ENCODE data around the gene CPNE5. TPM values are rescaled to one million over a fixed set of nuclear protein-coding genes. Genes with fewer than 3 reads are reported as not detected.

CPNE5 gene
- total and polyA plus RNA-seq, 9 of the 15 experiments (the other 6 are each of a cell fraction or from before 2014, with no cell fraction given), result 0.14 to 1.0 (median 0.46) TPM; not detected in 2

DNA sequence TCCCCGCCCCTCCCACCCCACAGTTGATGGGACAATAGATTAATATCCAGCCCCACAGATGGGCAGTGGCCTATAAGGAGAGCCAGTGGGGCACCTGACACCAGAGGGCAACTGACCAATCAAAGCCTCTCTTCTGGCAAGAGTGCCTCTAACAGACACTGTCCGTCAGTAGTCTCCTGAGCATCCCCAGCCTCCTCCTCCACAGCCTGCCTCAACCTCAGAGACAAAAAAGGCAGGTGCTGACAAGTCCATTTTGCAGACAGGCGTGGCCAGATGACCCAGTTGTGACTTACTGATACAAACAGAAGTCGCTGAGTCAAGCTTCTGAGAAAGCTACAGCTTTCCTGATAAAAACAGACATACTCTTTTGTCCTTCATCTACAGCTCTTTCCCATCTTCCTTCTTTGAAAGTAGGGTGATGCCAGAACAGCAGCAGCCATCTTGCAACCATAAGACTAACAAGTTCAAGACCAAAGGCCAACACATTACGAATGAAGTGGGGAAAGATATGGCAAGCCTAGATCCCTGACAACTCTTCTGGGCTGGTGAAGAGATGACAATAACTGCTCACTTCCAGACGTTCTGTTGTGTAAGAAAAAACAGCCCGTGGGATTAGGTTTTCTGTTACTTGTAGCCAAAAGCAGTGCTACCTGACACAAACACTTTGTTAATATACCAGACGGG, 23.1 kb upstream of the CPNE5 start (continued):
- no peak for TF ChIP-seq FOS (IDR thresholded peaks at IDR 0.05; ENCODE audit: extremely low read depth, insufficient read length)
- TF ChIP-seq, protein P1, sequence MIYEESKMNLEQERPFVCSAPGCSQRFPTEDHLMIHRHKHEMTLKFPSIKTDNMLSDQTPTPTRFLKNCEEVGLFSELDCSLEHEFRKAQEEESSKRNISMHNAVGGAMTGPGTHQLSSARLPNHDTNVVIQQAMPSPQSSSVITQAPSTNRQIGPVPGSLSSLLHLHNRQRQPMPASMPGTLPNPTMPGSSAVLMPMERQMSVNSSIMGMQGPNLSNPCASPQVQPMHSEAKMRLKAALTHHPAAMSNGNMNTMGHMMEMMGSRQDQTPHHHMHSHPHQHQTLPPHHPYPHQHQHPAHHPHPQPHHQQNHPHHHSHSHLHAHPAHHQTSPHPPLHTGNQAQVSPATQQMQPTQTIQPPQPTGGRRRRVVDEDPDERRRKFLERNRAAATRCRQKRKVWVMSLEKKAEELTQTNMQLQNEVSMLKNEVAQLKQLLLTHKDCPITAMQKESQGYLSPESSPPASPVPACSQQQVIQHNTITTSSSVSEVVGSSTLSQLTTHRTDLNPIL (CRISPR knock-in tag; IDR thresholded peaks at IDR 0.05), result no peak
- TF ChIP-seq ZC3H8 (IDR thresholded peaks at IDR 0.05), result no peak
- TF ChIP-seq, protein P2, sequence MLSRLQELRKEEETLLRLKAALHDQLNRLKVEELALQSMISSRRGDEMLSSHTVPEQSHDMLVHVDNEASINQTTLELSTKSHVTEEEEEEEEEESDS (CRISPR knock-in tag; IDR thresholded peaks at IDR 0.05), result no peak
- peak; percentile 95 for TF ChIP-seq MAFG (tag; conservative IDR thresholded peaks at IDR 0.05)
- peak in 1 of 2 experiments; percentile 57; a peak in 1 of 4 replicates for TF ChIP-seq TEAD1 (CRISPR knock-in tag; IDR thresholded peaks at IDR 0.05)
- TF ChIP-seq NCOA6 (IDR thresholded peaks at IDR 0.05), result no peak
- TF ChIP-seq, protein P3, sequence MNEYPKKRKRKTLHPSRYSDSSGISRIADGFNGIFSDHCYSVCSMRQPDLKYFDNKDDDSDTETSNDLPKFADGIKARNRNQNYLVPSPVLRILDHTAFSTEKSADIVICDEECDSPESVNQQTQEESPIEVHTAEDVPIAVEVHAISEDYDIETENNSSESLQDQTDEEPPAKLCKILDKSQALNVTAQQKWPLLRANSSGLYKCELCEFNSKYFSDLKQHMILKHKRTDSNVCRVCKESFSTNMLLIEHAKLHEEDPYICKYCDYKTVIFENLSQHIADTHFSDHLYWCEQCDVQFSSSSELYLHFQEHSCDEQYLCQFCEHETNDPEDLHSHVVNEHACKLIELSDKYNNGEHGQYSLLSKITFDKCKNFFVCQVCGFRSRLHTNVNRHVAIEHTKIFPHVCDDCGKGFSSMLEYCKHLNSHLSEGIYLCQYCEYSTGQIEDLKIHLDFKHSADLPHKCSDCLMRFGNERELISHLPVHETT (CRISPR knock-in tag; conservative IDR thresholded peaks at IDR 0.05 in 1 of 2, IDR thresholded peaks at IDR 0.05 in 1 of 2), result peak in 1 of 2 experiments; percentile 93; a peak in 2 of 4 replicates
- TF ChIP-seq CBFA2T2 (conservative IDR thresholded peaks at IDR 0.05), result peak; percentile 91
- no peak for TF ChIP-seq KDM5B (IDR thresholded peaks at IDR 0.05; ENCODE audit: insufficient replicate concordance, low read depth, low read length)
- TF ChIP-seq HDAC6 (IDR thresholded peaks at IDR 0.05; ENCODE audit: low read depth, low read length), result no peak
- TF ChIP-seq LCOR (CRISPR knock-in tag; IDR thresholded peaks at IDR 0.05), result peak; percentile 94; the same call in 1 of the 2 replicates
- TF ChIP-seq L3MBTL2 (IDR thresholded peaks at IDR 0.05), result peak; percentile 68
- TF ChIP-seq LARP7 (IDR thresholded peaks at IDR 0.05), result no peak
- peak; percentile 79 for TF ChIP-seq EP400 (IDR thresholded peaks at IDR 0.05)
- peak; percentile 97 for TF ChIP-seq C11orf30 (IDR thresholded peaks at IDR 0.05; ENCODE audit: low read depth)
- TF ChIP-seq ZNF232 (CRISPR knock-in tag; IDR thresholded peaks at IDR 0.05), result no peak
- TF ChIP-seq, protein P4, sequence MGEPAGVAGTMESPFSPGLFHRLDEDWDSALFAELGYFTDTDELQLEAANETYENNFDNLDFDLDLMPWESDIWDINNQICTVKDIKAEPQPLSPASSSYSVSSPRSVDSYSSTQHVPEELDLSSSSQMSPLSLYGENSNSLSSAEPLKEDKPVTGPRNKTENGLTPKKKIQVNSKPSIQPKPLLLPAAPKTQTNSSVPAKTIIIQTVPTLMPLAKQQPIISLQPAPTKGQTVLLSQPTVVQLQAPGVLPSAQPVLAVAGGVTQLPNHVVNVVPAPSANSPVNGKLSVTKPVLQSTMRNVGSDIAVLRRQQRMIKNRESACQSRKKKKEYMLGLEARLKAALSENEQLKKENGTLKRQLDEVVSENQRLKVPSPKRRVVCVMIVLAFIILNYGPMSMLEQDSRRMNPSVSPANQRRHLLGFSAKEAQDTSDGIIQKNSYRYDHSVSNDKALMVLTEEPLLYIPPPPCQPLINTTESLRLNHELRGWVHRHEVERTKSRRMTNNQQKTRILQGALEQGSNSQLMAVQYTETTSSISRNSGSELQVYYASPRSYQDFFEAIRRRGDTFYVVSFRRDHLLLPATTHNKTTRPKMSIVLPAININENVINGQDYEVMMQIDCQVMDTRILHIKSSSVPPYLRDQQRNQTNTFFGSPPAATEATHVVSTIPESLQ (CRISPR knock-in tag; IDR thresholded peaks at IDR 0.05), result no peak; the same call in 1 of the 2 replicates
- no peak; the same call in 1 of the 2 replicates for TF ChIP-seq HCFC1 (IDR thresholded peaks at IDR 0.05; ENCODE audit: low read depth, low read length)
- TF ChIP-seq NFATC3 (IDR thresholded peaks at IDR 0.05), result peak; percentile 52; the same call in 1 of the 2 replicates
- no peak for TF ChIP-seq CBX8 (IDR thresholded peaks at IDR 0.05; ENCODE audit: borderline replicate concordance, extremely low read depth, low read depth, low read length, poor library complexity, severe bottlenecking)
- no peak; the same call in 1 of the 2 replicates for TF ChIP-seq ZNF311 (CRISPR knock-in tag; IDR thresholded peaks at IDR 0.05)
- TF ChIP-seq, protein P5, sequence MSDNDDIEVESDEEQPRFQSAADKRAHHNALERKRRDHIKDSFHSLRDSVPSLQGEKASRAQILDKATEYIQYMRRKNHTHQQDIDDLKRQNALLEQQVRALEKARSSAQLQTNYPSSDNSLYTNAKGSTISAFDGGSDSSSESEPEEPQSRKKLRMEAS (CRISPR knock-in tag; IDR thresholded peaks at IDR 0.05), result no peak; the same call in 1 of the 2 replicates
- TF ChIP-seq ZBTB17 (CRISPR knock-in tag; IDR thresholded peaks at IDR 0.05), result peak; percentile 79; the same call in 1 of the 2 replicates
